Fibroblast of villous mesenchyme (primary cell): ENCODE results near the gene SCP2. TPM values are rescaled to one million over a fixed set of nuclear protein-coding genes. Genes with fewer than 3 reads are reported as not detected.

Experiments used
- DNase-seq: peaks from one replicate; pipeline ENCODE4 v3.0.0-alpha.2; 2010; ENCODE audit warnings: low read depth
- H3K4me3 ChIP-seq: 2 replicates; pipeline ENCODE4 v1.5.1; 2011; ENCODE audit warnings: low read depth, mild to moderate bottlenecking, low read length
- CTCF ChIP-seq: IDR thresholded peaks from 2 replicates; pipeline ENCODE4 v1.5.1; 2012; ENCODE audit warnings: low read depth, mild to moderate bottlenecking, low read length; ENCODE audit not compliant: insufficient read depth
- total RNA-seq: library from RNA; depleted of rRNA; stranded (reverse); fragments of >200 nt; gene quantifications from 2 replicates; pipeline ENCODE4 v1.2.3, GENCODE V29; 2012

The SCP2 gene
- total RNA-seq, 1 donor, result 170 TPM

- no peak for DNase-seq
- H3K4me3 ChIP-seq, result no peak overlapping the region
- TF ChIP-seq CTCF, result no peak
Observed at GRCh38 chr1:53031732-53032131, 104.7 kb downstream of the SCP2 start.

- DNase-seq, result no peak
- no peak for TF ChIP-seq CTCF
- H3K4me3 ChIP-seq, result no peak overlapping the region
Observed at GRCh38 chr1:53037159-53037558, 110.1 kb downstream of the SCP2 start.

- no peak for DNase-seq
- no peak for TF ChIP-seq CTCF
- H3K4me3 ChIP-seq, result no peak overlapping the region
Observed at GRCh38 chr1:53038566-53038965, 111.5 kb downstream of the SCP2 start.

DNA sequence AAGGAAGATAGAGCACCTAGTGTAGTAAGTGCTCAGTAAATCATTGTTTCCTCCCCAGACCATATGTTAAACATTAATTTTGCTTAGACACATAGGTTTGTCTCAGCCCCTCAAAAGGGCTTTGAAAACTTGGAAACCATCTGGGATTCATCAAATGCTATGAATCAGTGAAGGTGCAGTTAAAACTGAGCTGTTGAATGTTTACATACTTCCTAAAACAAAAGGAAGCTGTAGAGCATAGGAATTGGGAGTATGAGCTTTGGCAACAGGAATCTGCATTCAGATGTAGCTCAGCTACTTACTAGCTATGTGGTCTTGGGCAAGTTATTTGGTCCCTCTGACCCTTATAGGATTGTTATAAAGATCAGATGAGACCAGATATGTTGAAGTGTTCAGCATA is 116.2 kb downstream of the SCP2 start:
- no peak overlapping the region for H3K4me3 ChIP-seq
- peak; percentile 85 for DNase-seq
- no peak for TF ChIP-seq CTCF

GRCh38 chr1:53044926-53045325 is 117.8 kb downstream of the SCP2 start:
- H3K4me3 ChIP-seq, result no peak overlapping the region
- no peak for TF ChIP-seq CTCF
- no peak for DNase-seq

GRCh38 chr1:53046930-53047329 is 119.9 kb downstream of the SCP2 start:
- no peak for TF ChIP-seq CTCF
- DNase-seq, result peak; percentile 58
- H3K4me3 ChIP-seq, result no peak overlapping the region
